ENCODE measurements around the gene ADAM12.

The ADAM12 gene

DNA sequence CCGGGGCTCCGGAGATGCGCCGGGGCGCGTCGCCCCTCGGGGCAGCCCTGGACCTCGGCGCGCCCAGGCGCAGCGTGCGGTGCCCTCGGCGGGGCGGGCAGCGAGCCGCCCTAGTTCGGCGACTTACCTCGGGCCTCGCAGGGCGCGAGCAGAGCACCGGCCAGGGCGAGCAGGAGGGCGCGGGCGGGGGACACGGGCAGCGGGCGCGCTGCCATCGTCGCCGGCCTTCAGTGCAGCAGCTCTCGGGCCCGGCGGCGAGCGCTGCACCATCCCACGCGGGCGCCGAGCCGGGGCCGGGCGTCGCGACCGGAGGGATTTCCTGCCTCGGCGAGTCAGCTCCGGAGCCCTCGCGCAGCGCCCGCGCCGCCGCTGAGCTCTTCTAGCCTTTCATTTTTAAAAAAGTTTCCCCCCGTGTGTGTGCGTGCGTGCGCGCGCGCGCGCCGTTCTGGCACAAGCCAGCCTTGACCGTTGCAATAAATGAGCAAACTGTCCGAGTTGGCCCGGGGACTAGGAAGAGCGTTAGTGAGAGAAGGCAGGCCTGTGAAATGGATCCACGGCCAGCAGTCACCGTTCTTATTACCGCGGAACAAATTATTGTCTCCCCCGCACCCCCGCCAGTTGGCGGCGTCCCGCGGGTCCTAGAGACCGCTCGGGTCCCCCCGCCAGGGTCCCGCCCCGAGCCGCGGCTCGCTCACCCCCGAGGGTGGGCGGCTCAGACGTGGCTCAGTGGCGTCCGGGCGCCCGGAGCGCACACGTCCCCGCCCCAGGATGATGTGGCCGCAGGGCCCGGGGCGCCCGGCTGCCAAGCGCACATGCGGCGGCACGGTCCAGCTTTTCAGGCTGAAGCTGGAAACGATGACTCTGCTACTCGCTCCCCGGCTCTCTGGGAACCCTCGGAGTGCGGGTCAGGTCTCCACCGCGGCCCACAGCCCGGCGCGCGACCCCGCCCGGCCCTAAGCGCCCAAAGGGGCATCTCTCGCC, at the start of gene ADAM12:
TSS of gene ADAM12 (minus strand) at position 547 of the 981 bp plus-strand sequence. CDS start at position 215, 332 bp downstream.
- no peak for DNase-seq (ENCODE audit: insufficient read length, low spot score)
- TF ChIP-seq, protein P1, sequence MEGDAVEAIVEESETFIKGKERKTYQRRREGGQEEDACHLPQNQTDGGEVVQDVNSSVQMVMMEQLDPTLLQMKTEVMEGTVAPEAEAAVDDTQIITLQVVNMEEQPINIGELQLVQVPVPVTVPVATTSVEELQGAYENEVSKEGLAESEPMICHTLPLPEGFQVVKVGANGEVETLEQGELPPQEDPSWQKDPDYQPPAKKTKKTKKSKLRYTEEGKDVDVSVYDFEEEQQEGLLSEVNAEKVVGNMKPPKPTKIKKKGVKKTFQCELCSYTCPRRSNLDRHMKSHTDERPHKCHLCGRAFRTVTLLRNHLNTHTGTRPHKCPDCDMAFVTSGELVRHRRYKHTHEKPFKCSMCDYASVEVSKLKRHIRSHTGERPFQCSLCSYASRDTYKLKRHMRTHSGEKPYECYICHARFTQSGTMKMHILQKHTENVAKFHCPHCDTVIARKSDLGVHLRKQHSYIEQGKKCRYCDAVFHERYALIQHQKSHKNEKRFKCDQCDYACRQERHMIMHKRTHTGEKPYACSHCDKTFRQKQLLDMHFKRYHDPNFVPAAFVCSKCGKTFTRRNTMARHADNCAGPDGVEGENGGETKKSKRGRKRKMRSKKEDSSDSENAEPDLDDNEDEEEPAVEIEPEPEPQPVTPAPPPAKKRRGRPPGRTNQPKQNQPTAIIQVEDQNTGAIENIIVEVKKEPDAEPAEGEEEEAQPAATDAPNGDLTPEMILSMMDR (IDR thresholded peaks at IDR 0.05; ENCODE audit: insufficient read depth, missing control alignments) = no peak
- no peak for FAIRE-seq

GRCh38 chr10:126437635-126438406, 49.5 kb upstream of the ADAM12 start:
- no peak for FAIRE-seq
- TF ChIP-seq, protein P1 (IDR thresholded peaks at IDR 0.05; ENCODE audit: insufficient read depth, missing control alignments) = no peak
- DNase-seq (ENCODE audit: insufficient read length, low spot score) = no peak

GRCh38 chr10:126434235-126434634, 46.0 kb upstream of the ADAM12 start:
- no peak for DNase-seq (ENCODE audit: insufficient read length, low spot score)
- no peak for FAIRE-seq
- TF ChIP-seq, protein P1 (IDR thresholded peaks at IDR 0.05; ENCODE audit: insufficient read depth, missing control alignments) = no peak

GRCh38 chr10:126433351-126433750, 45.1 kb upstream of the ADAM12 start:
- no peak for FAIRE-seq
- DNase-seq (ENCODE audit: insufficient read length, low spot score) = no peak
- TF ChIP-seq, protein P1 (IDR thresholded peaks at IDR 0.05; ENCODE audit: insufficient read depth, missing control alignments) = no peak

DNA sequence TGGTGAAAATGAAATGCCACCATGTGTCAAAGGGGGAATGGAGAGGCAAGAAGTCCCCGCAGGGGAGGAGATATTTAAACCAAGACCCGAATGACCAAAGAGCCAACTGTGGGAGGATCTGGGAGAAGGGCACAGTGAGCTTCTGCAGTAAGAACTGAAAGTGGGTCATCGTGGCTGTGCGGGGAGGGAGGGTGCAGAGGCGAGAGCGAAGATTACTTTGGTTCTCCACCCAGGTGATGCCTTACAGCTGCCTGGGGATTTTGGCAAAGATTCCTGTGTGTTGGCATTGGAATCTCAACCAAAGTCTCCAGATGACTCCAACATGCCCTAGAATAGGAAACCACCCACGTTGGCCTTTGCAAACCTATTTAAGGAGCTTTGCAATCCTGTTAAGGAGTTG, 44.2 kb upstream of the ADAM12 start:
- FAIRE-seq = no peak
- TF ChIP-seq, protein P1 (IDR thresholded peaks at IDR 0.05; ENCODE audit: insufficient read depth, missing control alignments) = no peak

DNA sequence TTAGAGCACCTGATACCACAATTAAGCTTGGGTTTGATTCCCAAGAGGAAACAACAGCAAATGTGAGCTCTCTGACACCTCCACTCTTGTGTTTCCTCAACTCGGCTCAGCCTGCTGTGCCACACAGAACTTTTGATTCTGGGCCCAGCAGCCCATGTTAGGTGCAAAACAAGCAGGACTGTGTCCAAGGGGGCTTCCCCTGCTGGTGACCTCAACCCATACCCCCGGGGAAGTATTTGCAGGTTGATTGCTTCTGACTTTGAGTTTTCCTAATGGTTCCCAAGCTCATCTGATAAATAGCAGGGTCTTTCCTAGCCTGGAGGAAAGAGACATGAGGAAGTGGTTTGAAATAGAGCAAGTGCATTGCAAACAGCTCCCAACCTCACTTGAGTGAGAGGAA, 43.5 kb upstream of the ADAM12 start:
- TF ChIP-seq, protein P1 (IDR thresholded peaks at IDR 0.05; ENCODE audit: insufficient read depth, missing control alignments) = no peak
- FAIRE-seq = no peak

More for the DNA sequence above, 44.2 kb upstream of the ADAM12 start:
- DNase-seq (ENCODE audit: insufficient read length, low spot score) = no peak

More for the DNA sequence above, 43.5 kb upstream of the ADAM12 start:
- DNase-seq (ENCODE audit: insufficient read length, low spot score) = no peak
